Measurements from ENCODE around the gene TBX10. TPM values are rescaled to one million over a fixed set of nuclear protein-coding genes. Genes with fewer than 3 reads are reported as not detected.

TBX10 gene
- total RNA-seq, 1 experiment from 2014 or later: not detected

GRCh38 chr11:67651976-67652781 is 12.6 kb upstream of the TBX10 start:
- Histone ChIP-seq H3K4ac (ENCODE audit: low read depth, low read length) (no peak overlapping the region), H3K9ac (ENCODE audit: extremely low read depth, insufficient read length, low read length) (no peak overlapping the region), H2BK5ac (ENCODE audit: insufficient read length, low read length) (no peak overlapping the region), H3K23ac (ENCODE audit: insufficient read length, low read depth, low read length) (no peak overlapping the region), H2BK12ac (ENCODE audit: insufficient read length, low read depth, low read length) (no peak overlapping the region), H2AFZ (ENCODE audit: low read length) (no peak overlapping the region), H3K79me1 (ENCODE audit: insufficient read depth, low read depth, low read length, poor library complexity, severe bottlenecking) (no peaks in the 10 kb centered on the region), H3K56ac (ENCODE audit: insufficient read length, low read depth, low read length) (no peak overlapping the region), H2AK5ac (ENCODE audit: insufficient read length, low read length) (no peak overlapping the region), H3K4me2 (ENCODE audit: insufficient read depth, insufficient read length, low read length) (no peak overlapping the region), H3K18ac (ENCODE audit: insufficient read length, low read depth, low read length) (no peak overlapping the region), H3T11ph (ENCODE audit: low read length) (no peak overlapping the region), H3K79me2 (ENCODE audit: insufficient read depth, low read length) (no peaks in the 10 kb centered on the region), H2BK15ac (ENCODE audit: low read depth, low read length) (no peak overlapping the region), H3K9me3 (ENCODE audit: control insufficient read depth, low read depth, low read length) (peaks cover 16% of the 10 kb centered on the region), H3K4me1 (ENCODE audit: insufficient read depth, low read length) (no peaks in the 10 kb centered on the region), H3K27ac (ENCODE audit: insufficient read length, low read depth, low read length) (no peak overlapping the region), H4K20me1 (ENCODE audit: control insufficient read depth, insufficient read depth, insufficient read length) (no peaks in the 10 kb centered on the region), H4K91ac (ENCODE audit: insufficient read length, low read depth, low read length) (no peak overlapping the region), H4K8ac (replicated peaks; ENCODE audit: insufficient read length, low read depth, low read length) (no peak overlapping the region), H2BK20ac (ENCODE audit: low read depth, low read length, poor library complexity, severe bottlenecking) (no peak overlapping the region), H2BK120ac (ENCODE audit: low read depth, low read length, poor library complexity, severe bottlenecking) (no peak overlapping the region), H3K23me2 (ENCODE audit: insufficient read length, low read depth, low read length, poor library complexity, severe bottlenecking) (no peaks in the 10 kb centered on the region), H3K27me3 (ENCODE audit: insufficient read depth, low read length) (no peaks in the 10 kb centered on the region), H3K14ac (ENCODE audit: insufficient read depth, low read length) (no peak overlapping the region), H4K5ac (ENCODE audit: insufficient read length, low read depth, low read length) (no peak overlapping the region)
- no peak for DNase-seq
- no peak for TF ChIP-seq CTCF (conservative IDR thresholded peaks at IDR 0.05)
- Mint-ChIP-seq H3K27me3 (ENCODE audit: low read depth) (peaks cover 17% of the 10 kb centered on the region), H3K36me3 (ENCODE audit: insufficient read depth in 1 of 3, low read depth in 3 of 3) (peaks cover 0 to 11% (median 6%) of the 10 kb centered on the region in 3 experiments; a peak in 3 of 7 replicates), H3K4me1 (peaks cover 4 to 7% of the 10 kb centered on the region in 2 experiments; a peak in 3 of 4 replicates), H3K27ac (no peak overlapping the region), H3K4me3 (no peak overlapping the region), H3K9me3 (peaks cover 20 to 23% of the 10 kb centered on the region in 2 experiments)
- no CpG with 5 or more reads among the region's 13 CpGs for WGBS (ENCODE audit: extremely low coverage, insufficient read length, low lambda C conversion rate)

Measured in H9 (cell line).